Right renal cortex interstitium (tissue), 3 donors: ENCODE data around the gene CHPT1. TPM values are rescaled to one million over a fixed set of nuclear protein-coding genes. Genes with fewer than 3 reads are reported as not detected.
"Not testable (repeated sequence)": the region's sequence is repeated elsewhere in the genome, so short reads cannot be mapped to it uniquely, and the experiment has no call there.

Source experiments
- DNase-seq, 3 donors: peaks; one replicate each; pipeline ENCODE4 v3.0.0-alpha.2; 2013; ENCODE audit warnings: low read depth in 3 of 3, low spot score in 2 of 3
- polyA plus RNA-seq, 3 donors: library from polyadenylated mRNA; unstranded; fragments of 120-200 nt; gene quantifications; one replicate each; pipeline ENCODE4 v1.2.1, GENCODE V29; 2013; ENCODE audit not compliant: insufficient read length in 3 of 3

Gene CHPT1
- polyA plus RNA-seq, 3 donors = 40.2 to 46.6 (median 41.8) TPM

DNA sequence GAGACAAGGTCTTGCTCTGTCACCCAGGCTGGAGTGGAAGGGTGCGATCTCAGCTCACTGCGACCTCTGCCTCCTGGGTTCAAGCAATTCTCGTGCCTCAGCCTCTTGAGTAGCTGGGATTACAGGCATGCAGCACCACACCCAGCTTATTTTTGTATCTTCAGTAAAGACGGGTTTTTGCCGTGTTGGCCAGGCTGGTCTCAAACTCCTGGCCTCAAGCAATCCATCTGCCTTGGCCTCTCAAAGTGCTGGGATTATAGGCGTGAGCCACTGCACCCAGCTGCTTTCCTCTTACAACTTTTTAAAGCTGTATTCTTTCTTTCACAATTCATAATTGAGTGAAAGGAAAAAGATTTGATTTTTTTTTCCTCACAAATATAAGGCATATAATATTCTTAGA, 15.8 kb upstream of the CHPT1 start:
- DNase-seq = not testable (repeated sequence)

DNA sequence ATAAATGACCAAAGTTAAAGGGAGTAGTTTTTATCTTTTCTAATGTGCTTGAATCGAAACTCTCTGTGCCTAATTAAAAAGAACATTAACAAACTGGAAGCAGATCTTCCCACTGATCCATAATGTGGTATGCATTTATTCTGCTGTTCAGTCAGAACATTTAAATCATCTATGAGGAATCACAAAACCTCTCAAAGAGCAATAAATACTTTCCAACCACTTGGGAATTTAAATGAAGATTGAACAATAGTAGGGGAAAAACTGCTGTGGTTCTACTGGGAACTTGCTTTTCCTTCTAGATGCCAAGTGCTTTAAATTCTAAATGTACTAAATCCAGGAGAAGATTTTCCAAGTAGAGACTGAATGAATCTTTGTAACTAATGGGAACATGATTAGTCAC, 12.3 kb upstream of the CHPT1 start:
- no peak for DNase-seq

DNA sequence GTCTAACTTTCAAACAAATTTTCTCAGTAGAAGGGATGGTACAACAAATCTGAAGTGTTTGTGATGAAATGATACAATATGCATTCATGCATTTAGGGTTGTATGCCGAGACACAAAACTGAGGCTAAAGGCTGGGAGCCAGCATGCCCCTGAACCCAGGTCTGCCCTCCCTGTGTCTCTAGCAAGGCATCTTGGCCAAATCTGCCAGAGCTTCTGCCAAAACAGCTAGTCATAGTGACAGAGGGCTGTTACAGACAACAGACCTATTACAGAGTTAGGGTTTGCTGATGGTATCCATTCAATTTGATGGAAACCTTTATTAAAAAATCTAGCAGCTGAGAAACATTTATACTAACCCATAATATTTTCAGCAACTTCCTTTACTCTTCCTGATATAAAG, 11.3 kb upstream of the CHPT1 start:
- no peak for DNase-seq

DNA sequence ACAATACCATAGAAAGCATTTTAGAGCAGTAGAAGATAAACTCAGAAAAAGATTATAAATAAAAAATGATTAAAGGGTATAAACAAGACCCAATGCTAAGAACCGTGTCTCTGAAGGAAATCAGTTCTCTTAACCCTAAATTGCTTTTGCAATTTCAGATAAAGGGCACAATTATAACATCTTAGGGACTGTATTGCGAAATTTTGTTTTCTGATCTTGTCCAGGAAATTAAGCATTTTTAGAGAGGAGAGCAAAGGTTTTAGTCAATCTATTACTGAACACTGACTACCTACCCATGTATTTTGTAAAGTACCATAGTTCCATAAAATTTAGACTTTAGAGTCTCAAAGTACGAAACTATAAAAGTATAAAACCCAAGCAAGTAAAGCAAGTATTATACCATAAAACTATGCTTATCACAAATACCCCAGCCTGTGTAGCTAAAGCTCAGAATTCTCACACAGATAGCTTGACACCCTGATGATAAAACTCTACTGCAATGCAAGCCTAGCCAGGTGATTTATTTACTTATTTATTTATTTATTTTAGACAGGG, 6.8 kb upstream of the CHPT1 start:
- no peak for DNase-seq

DNA sequence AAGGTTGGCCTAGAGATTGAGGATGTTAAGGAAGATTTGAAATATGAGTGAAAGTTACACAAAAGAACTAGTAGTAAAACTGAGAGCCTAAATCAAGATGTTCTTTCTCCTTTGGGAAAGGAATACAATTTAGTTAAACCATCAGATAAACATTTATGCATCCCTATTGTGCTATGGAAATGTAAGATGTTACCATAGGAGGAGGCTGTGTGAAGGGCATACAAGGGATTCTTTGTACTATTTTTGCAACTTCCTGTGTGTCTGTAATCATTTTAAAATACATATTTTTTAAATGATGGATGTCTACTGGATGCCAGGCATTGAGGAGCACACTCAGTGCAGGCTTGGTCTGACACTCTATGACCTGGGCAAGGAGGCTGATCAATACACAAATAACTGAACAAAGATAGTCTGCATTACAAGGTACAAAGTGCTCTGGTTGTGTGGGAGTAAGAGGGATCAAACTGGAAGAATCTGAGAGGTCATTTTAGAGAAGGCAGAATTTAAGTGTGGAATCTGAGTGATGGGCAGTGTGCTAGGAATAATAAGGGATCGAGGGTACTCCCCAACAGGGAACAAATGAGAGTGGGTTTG, 5.8 kb upstream of the CHPT1 start:
- DNase-seq = no peak

DNA sequence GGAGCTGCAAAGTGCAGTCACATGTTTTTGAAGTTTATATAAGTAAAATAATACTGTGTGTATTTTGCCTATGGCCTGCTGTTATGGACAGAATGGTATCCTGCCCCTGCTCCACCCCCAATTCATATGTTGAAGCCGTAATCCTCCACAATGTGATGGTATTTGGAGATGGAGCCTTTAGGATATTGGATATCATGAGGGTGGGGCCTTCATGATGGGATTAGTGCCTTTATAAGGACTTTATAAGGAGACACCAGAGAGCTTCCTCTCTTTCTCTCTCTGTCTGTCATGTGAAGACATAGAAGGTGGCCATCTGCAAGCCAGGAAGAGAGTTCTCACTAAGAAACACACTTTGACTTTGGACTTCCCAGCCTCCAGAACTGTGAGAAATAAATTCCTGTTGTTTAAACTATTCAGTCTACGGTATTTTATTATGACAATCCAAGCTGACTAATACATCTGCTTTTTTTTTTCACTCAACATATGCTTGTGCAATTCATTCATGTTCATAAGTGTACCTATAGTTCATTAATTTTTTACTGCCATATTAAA, 3.1 kb upstream of the CHPT1 start:
- no peak for DNase-seq

DNA sequence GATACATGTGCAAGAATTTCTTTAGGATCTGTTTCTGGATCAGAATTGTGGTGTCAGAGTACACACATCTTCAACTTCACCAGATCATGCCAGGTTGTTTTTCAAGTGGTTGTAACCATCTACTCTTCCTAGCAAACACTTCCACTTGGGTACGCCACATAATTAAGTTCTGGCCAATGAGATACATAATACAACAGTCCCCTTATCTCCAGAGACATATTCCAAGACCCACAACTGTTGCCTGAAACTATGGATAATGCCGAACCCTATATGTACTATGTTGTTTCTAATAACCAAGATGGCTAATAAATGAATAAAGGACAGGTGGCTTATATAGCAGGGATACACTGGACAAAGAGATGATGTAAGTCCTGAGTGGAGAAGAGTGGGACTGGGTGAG, 2.5 kb upstream of the CHPT1 start:
- no peak for DNase-seq

DNA sequence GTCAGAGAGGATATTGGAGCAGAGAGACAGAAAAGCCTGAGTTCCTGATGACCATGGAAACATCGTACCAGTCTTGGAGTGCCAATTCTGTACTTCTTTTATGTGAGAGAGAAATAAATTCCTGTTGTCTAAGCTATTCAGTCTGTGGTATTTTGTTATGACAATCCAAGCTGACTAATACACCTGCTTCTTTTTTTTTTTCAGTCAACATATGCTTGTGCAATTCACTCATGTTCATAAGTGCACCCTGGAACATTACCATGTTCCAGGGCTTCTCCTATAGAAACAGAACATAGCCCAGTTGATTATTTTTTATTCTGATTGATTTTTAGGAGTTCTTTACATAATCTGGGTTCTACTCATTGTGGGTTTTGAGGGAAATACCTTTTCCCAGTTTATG, 1.7 kb upstream of the CHPT1 start:
- no peak for DNase-seq

DNA sequence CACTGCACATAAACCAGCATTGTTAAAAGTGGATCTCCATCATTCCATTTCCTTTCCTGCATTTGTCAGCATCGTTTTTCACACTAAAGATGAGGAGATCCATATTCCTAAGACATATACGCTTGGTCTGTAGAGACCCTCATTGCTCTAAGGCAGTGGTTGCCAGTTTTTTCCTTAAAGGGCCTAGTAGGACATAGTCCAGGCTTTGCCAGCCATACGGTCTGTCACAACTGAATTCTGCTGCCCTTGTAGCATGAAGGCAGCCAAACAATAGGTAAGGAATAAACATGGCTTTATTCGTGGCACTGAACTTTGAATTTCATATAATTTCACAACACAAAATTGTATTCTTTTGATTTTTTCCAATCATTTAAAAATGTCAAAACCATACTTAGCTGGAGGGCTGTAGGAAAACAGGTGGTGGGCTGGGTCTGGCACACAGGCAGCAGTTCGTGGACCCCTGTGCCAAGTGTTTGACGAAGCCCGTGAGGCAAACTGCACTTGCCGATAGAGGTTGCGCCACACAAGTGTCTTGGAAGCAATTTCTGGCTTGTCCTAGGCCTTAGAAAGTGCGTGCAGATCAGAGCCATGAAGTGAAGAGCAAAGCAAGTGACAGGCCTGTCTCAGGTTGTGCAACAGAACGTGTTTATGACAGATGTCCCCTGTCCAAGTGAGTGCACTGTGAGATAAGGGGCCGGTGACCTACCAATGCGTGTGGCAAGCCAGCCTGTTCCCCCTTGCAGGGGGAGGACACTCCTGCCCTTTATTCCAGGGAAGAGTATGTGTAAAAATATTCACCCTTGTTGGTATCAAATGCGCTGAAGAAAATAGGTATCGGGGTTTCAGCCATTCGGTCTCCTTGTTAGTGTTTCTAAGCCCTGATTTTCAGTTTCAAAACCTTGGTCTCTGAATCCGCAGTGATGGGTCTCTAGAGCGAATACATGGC, 916 bp upstream of the CHPT1 start:
- no peak for DNase-seq

DNA sequence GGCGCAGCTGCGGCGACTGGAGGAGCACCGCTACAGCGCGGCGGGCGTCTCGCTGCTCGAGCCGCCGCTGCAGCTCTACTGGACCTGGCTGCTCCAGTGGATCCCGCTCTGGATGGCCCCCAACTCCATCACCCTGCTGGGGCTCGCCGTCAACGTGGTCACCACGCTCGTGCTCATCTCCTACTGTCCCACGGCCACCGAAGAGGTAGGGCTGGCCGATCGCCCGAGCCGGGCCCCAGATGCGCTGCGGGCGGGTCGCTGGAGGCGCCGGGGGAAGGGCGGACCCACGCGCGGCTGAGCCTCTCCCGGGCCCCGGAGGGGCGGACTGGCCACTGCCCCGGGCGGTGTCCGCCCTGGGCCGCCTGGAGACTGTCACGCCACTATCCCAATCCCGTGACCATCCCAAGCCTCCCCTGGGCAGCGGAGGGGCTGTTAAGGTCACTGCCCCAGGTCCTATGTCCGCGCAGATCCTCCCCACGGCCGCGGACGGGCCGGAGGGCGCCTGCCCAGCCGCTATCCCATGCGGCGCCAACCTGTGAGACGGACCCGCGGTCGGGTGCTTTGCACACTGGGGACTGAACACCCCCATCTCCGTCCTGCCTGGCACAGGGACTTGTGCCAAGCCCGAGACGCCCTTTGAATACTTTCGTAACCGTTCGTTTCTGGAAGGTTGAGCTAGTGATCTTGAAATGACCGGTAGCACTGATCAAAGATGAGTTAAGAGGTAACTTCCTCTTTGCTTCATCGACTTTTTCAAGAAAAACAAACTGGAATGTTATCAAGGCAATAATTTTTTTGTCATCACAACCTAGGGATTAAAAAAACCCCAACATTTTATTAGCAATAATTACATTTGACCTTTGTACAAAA, 725 bp downstream of the CHPT1 start:
- DNase-seq = peak; percentile 8 to 24 (median 23)

DNA sequence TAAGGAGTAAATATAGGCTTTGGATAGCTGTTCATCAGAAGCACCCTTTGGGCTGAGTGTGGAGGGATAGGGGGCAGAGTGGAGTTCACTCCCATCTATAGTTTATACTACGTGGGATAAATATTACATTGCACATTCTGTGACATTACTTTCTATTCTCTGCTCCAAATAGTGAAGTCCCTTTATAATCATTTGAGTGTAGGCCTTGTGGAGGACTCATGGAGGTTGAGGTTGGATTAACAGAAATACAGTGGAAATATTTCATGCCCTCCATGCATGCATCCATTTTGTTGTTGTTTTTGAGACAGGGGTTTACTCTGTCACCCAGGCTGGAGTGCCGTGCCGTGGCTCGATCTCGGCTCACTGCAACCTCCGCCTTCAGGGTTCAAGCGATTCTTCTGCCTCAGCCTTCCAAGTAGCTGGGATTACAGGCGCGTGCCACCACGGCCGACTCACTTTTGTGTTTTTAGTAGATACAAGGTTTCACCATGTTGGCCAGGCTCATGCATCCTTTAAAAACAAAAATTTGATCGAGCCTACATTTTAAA, 1.4 kb downstream of the CHPT1 start:
- DNase-seq = peak in 1 of 3 donors; percentile 16

DNA sequence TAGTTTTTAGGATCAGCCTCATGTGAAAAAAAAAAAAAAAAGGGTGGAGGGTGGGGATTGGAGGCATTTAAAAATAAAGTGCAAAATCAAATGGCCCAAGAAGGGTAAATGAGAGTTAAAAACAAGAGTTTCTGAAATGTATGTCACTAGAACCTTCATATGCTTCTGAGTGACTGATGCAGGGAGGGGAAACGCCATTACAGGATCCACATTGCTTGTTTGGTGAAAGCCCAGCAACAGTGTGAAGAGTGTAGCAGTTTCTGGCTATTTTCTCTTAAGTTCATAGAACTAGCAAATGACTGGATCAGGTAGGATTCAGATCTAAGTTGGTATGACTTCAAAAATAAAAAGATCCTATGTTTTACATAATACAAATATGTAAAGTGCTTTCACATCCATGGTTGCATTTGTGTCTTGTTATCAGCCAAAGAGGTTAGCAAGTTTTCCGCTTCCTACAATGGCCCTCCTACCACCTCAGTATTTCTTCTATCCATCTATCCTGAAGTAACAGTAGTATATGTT, 2.9 kb downstream of the CHPT1 start:
- DNase-seq = no peak

DNA sequence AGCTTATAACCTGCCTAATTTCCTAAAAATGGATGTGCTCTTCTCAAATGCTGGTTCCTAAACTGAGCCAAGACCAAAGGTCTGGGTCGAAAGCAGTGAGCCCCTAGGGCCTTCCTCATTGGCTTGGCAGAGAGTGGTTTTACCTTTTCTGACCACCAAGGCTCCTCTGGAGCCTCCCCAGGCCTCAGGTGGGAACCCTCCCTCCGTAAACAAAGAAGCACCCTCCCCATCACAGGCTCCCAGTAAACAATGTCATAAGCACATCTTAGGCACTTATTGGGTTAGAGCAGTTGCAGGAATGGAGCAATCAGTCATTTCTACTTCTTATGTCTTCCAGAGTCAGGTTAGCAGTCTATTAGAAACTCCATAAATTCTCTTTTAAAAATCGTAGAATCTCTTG, 6.0 kb downstream of the CHPT1 start:
- DNase-seq = no peak

DNA sequence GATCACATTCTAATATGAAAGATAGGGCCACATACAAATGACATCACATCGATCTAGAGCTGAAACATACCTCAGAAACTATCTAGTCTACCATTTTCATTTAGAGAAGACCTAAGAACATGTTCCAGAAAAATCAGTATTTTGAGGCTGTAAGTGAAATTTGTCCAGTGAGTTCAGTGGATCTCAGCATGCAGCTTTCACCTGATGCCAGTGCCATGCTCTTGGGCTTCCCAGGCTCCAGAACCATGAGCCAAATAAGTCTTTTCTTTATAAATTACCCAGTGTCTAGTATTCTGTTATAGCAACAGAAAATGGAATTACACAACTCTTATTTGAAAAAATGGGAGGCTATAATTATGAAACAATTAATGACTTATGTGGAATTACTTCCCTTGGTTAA, 9.0 kb downstream of the CHPT1 start:
- no peak for DNase-seq

DNA sequence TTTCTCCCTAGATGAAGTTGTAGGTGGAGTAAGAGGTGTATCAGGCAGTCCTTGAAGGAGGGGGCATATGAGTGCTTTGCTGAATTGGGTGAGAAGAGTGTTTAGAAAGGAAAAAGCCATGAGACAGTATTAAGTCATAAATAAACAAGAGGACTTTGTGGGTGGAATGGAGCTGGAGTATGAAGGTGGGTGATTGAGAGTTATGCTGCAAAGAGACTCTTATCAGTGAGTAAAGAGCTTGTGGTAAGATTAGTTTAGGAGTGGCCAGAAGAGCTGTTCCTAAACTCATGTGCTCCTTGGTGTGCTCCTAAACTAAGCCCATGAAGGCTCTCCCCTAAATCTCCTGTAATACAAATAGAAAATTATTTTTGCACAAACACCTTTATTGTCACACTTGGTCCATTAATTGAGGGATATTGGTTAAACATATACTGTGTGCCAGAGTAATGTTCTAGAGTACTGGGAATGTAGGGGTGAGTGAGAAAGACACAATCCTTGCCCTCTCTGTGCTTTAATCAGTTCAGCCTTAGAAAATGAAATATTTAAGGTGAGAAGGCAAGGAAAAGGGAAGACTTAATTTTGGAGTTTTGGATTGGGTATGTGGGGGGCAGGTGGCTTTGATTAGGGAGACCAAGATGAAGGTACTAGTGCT, 9.8 kb downstream of the CHPT1 start:
- no peak for DNase-seq

DNA sequence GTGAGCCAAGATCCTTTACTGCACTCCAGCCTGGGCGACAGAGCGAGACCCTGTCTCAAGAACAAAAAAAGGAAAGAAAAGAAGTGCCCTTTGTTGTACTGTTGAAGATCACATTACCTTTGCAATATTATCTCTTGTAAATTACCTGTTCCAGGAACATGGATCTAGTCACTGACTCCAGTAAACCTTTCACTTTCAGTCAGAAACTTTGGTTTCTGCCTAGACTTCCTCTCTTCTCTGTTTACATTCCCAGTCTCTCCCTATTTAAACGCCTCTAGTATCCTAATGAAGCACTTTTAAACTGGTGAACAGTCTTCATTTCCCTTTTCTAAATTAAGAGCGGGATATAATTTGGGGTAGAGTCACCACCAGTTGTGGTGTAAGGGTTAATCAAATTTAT, 12.8 kb downstream of the CHPT1 start:
- DNase-seq = no peak

DNA sequence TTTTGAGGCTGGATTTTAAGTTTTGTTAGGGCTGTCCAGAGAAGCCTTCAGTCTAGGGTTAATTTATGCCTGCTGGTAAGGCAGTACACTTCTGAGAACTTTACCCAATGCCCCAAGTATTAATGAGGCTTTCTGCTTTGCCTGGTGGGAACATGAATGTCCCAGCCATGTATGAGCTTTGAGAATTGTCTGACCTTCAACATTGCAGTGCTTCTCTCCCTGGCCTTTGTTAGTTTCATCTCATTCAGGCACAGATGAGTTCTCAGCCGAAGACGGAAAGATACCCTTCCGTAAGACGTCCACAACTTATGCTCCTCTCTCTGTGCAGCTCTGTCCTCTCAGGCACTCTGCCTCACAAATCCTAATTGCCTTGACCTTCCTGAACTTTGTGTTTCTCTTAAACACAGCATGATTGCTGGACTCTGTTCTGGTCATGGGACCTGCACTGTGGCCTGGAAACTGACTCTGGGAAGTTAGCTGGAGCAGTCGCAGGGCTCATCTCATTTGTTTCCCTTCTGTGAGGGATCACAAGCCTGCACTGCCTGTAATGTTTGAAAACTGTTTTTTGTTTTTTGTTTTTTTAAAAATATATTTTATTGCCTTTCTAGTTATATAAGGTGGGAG, 15.7 kb downstream of the CHPT1 start:
- no peak for DNase-seq

DNA sequence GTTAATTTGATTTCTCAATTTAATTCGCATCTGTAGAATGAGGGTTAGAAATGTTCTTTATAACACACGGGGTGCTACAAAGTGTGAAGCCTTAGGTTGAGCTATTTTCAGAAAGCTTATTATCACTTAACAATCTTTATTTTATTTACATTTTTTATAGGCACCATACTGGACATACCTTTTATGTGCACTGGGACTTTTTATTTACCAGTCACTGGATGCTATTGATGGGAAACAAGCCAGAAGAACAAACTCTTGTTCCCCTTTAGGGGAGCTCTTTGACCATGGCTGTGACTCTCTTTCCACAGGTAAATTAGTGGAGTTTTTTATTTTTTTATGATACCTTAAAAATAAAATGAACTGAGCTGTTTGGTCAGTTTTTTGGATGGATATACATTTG, 16.5 kb downstream of the CHPT1 start:
- no peak for DNase-seq

DNA sequence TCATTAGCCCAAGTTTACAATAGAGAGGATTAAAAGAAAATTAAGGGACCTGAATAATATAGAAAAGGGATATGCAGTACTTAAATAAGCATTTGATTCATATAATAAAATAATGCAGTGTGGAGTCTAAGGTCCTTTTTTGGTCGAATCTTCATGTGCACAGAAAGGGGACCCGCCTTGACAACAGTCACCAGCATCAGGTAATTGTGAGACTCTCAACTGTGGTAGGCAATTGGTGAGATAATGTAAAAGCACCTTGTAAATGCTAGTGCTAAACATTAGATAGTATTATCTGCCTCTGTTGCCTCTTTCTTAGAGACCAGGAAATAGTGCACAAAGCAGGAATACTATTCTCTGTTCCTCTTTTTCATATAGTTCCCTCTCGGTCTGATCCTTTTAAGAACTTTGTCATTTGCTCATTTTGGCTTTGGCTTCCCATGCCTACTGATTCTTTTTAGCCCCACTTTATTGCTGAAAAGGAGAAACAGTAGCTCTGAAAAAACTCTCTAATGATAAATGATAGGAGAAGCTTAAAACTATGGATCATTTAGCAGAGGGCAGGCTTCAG, 17.5 kb downstream of the CHPT1 start:
- no peak for DNase-seq
